WTC11 (cell line): Measurements from ENCODE around the gene DDX28. TPM values are rescaled to one million over a fixed set of nuclear protein-coding genes. Genes with fewer than 3 reads are reported as not detected.
A peak's percentile ranks its signal among the peaks of the same experiment; 100 is the strongest.
"Not testable (repeated sequence)": the region's sequence is repeated elsewhere in the genome, so short reads cannot be mapped to it uniquely, and the experiment has no call there.

Experiments used
- ATAC-seq: fragments of 200-7000 bp; cut with Tn5 transposase; 2 replicates; pipeline ENCODE4 v1.10.0; 2021; ENCODE audit warnings: mild to moderate bottlenecking, moderate library complexity
- CTCF ChIA-PET: fragments of 300-600 bp; sonication (Branson Sonifier 250); formaldehyde crosslinking; loops from one replicate; lab custom pipeline; 2021; ENCODE audit warnings: antibody characterized with exemption; lab: Charles Lee
- POLR2A ChIA-PET: fragments of 350-600 bp; sonication (Branson Sonifier 250); formaldehyde crosslinking; loops from one replicate; lab custom pipeline; 2021; ENCODE audit warnings: antibody characterized with exemption; lab: Charles Lee
- DNase-seq: peaks from one replicate; pipeline ENCODE4 v3.0.0; 2021; ENCODE audit warnings: low spot score
- H3K27ac Mint-ChIP-seq: 2 replicates; pipeline ENCODE4 v1.8.0; 2021; ENCODE audit warnings: mixed read lengths
- H3K27me3 Mint-ChIP-seq: 2 replicates; pipeline ENCODE4 v1.8.0; 2021; ENCODE audit warnings: low read depth, mild to moderate bottlenecking, moderate library complexity, mixed read lengths
- H3K36me3 Mint-ChIP-seq: 2 replicates; pipeline ENCODE4 v1.8.0; 2021; ENCODE audit warnings: mixed read lengths
- H3K4me1 Mint-ChIP-seq: 2 replicates; pipeline ENCODE4 v1.8.0; 2022; ENCODE audit warnings: mixed read lengths
- H3K4me3 Mint-ChIP-seq: 2 replicates; pipeline ENCODE4 v1.8.0; 2021; ENCODE audit warnings: mild to moderate bottlenecking, moderate library complexity, mixed read lengths
- H3K9me3 Mint-ChIP-seq: 2 replicates; pipeline ENCODE4 v1.8.0; 2021; ENCODE audit warnings: mixed read lengths
- ESRRA ChIP-seq: sonication (generic); formaldehyde crosslinking; IDR thresholded peaks from 2 replicates; pipeline ENCODE4 v1.8.1; 2022; ENCODE audit warnings: mild to moderate bottlenecking, missing genetic modification reagents, borderline replicate concordance
- FOXJ3 ChIP-seq: sonication (generic); formaldehyde crosslinking; IDR thresholded peaks from 2 replicates; pipeline ENCODE4 v1.9.0; 2021; ENCODE audit warnings: missing genetic modification reagents, mild to moderate bottlenecking, borderline replicate concordance
- KAT7 ChIP-seq: sonication (generic); formaldehyde crosslinking; IDR thresholded peaks from 2 replicates; pipeline ENCODE4 v1.8.1; 2023; ENCODE audit warnings: missing genetic modification reagents, mild to moderate bottlenecking, borderline replicate concordance
- NFE2L1 ChIP-seq: sonication (generic); formaldehyde crosslinking; IDR thresholded peaks from 2 replicates; pipeline ENCODE4 v1.8.1; 2023; ENCODE audit warnings: missing genetic modification reagents
- NFYB ChIP-seq: sonication (generic); formaldehyde crosslinking; conservative IDR thresholded peaks from 2 replicates; pipeline ENCODE4 v1.8.0; 2022; ENCODE audit warnings: low read depth, missing genetic modification reagents
- NR1H2 ChIP-seq: sonication (generic); formaldehyde crosslinking; IDR thresholded peaks from 2 replicates; pipeline ENCODE4 v1.9.0; 2021; ENCODE audit warnings: mild to moderate bottlenecking, moderate library complexity, missing genetic modification reagents
- NR3C1 ChIP-seq: sonication (generic); formaldehyde crosslinking; conservative IDR thresholded peaks from 2 replicates; pipeline ENCODE4 v1.8.1; 2023; ENCODE audit warnings: low read depth, mild to moderate bottlenecking, missing genetic modification reagents
- OVOL2 ChIP-seq: fragments of 250-450 bp; sonication (Bioruptor Pico); IDR thresholded peaks from 2 replicates; pipeline ENCODE4 v1.9.0; 2021; ENCODE audit warnings: mild to moderate bottlenecking, borderline replicate concordance
- TCF7 ChIP-seq: sonication (generic); formaldehyde crosslinking; IDR thresholded peaks from 2 replicates; pipeline ENCODE4 v1.8.0; 2022; ENCODE audit warnings: mild to moderate bottlenecking, low read depth, missing genetic modification reagents, moderate library complexity
- ZNF263 ChIP-seq: sonication (generic); formaldehyde crosslinking; IDR thresholded peaks from 2 replicates; pipeline ENCODE4 v1.8.1; 2022; ENCODE audit warnings: low read depth, mild to moderate bottlenecking, moderate library complexity, missing genetic modification reagents
- total RNA-seq: library from RNA; stranded (reverse); gene quantifications from 3 replicates; pipeline ENCODE4 v1.2.3, GENCODE V29; 2021
- TF ChIP-seq, protein P1 (sequence below): sonication (generic); formaldehyde crosslinking; IDR thresholded peaks from 2 replicates; pipeline ENCODE4 v1.8.0; 2023; ENCODE audit warnings: missing genetic modification reagents
- TF ChIP-seq, protein P2 (sequence below): sonication (generic); formaldehyde crosslinking; IDR thresholded peaks from 2 replicates; pipeline ENCODE4 v1.8.1; 2022; ENCODE audit warnings: mild to moderate bottlenecking, moderate library complexity, missing genetic modification reagents
- TF ChIP-seq, protein P3 (sequence below): sonication (generic); formaldehyde crosslinking; IDR thresholded peaks from 2 replicates; pipeline ENCODE4 v1.8.0; 2023; ENCODE audit warnings: mild to moderate bottlenecking, missing genetic modification reagents
- TF ChIP-seq, protein P4 (sequence below): sonication (generic); formaldehyde crosslinking; IDR thresholded peaks from 2 replicates; pipeline ENCODE4 v1.8.1; 2023; ENCODE audit warnings: mild to moderate bottlenecking, missing genetic modification reagents, borderline replicate concordance
- TF ChIP-seq, protein P5 (sequence below): fragments of 250-450 bp; sonication (Bioruptor Pico); IDR thresholded peaks from 2 replicates; pipeline ENCODE4 v1.9.0; 2021; ENCODE audit warnings: mild to moderate bottlenecking, borderline replicate concordance
- TF ChIP-seq, protein P6 (sequence below): sonication (generic); formaldehyde crosslinking; IDR thresholded peaks from 2 replicates; pipeline ENCODE4 v1.8.1; 2023; ENCODE audit warnings: mild to moderate bottlenecking, missing genetic modification reagents

Gene DDX28
- total RNA-seq, 1 experiment from 2014 or later: 15.2 TPM

DNA sequence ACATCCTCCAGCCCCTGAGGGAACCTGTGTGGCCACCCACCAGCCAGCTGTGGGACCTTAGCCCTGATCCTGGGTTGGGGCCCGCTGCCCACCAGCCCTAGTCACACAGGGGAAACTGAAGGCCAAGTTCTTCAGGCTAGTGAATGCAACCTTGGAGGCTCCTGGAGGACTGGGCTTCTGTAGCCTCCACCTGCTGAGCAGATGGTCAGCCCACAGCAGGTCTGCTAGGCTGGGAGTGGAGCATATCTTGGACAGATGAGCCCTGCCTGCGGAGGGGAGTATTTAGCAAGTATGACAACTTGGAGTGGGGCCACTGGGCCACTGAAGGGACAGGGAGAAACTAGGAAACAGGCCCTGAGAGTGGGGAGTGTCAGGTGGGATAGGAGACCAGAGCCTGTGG lies 46.8 kb downstream of the DDX28 start (continued):
- TF ChIP-seq NR3C1 (CRISPR knock-in tag) (no peak), KAT7 (CRISPR knock-in tag) (no peak), OVOL2 (CRISPR knock-in tag) (no peak)
- TF ChIP-seq, protein P1, sequence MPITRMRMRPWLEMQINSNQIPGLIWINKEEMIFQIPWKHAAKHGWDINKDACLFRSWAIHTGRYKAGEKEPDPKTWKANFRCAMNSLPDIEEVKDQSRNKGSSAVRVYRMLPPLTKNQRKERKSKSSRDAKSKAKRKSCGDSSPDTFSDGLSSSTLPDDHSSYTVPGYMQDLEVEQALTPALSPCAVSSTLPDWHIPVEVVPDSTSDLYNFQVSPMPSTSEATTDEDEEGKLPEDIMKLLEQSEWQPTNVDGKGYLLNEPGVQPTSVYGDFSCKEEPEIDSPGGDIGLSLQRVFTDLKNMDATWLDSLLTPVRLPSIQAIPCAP (CRISPR knock-in tag): no peak
- TF ChIP-seq, all 79 proteins: peak for 0

DNA sequence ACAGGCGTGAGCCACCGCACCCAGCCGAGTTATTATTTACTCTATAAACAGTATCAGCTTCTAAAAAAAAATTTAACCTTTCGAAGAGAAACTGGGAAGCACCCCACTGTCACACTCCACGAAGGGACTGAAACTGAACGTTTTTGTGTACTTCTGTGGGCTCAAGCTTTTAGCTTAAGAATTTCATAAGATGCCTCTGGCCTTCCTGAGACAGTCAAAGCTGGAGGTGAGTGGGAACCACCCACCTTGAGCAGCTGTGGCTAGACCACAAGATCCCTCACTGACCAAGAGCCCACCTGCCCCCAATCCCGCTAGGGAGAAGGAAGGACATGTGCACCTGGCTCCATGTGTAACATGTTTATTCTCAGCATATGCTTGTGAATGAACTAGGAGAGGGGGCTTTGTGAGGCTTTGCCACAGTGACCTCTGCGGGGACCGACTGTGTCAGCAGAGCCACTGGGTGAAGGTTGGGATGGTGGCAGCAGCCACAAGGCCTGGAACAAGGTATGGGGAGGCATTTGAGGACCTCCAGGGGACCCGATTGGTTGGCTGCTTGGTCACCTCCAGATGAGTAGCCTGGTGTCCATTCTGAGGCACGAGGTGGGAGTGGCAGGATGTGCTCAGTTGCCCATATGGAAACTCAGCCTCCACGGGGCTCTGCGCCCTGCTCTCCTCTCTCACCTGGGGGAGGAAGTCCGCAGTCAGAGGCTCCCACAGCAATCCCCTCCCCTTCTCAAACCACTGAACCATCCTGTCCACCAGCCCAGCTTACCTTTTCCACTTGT lies 47.5 kb downstream of the DDX28 start:
- H3K4me3 Mint-ChIP-seq: no peak overlapping the region
- H3K27ac Mint-ChIP-seq: peak overlapping the region; percentile 8; the same call in 1 of the 2 replicates
- no peak for DNase-seq
- no peak for ATAC-seq
- no peaks in the 10 kb centered on the region; the same call in 1 of the 2 replicates for H3K4me1 Mint-ChIP-seq
- POLR2A ChIA-PET: interaction anchor here (0.5 kb wide), 1 partner anchor 1376 kb away, joined by 8 read pairs; no protein-coding TSS in a partner anchor
- no peak for TF ChIP-seq FOXJ3 (CRISPR knock-in tag)
- TF ChIP-seq, protein P2, sequence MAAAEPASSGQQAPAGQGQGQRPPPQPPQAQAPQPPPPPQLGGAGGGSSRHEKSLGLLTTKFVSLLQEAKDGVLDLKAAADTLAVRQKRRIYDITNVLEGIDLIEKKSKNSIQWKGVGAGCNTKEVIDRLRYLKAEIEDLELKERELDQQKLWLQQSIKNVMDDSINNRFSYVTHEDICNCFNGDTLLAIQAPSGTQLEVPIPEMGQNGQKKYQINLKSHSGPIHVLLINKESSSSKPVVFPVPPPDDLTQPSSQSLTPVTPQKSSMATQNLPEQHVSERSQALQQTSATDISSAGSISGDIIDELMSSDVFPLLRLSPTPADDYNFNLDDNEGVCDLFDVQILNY (CRISPR knock-in tag): no peak
- TF ChIP-seq, protein P3, sequence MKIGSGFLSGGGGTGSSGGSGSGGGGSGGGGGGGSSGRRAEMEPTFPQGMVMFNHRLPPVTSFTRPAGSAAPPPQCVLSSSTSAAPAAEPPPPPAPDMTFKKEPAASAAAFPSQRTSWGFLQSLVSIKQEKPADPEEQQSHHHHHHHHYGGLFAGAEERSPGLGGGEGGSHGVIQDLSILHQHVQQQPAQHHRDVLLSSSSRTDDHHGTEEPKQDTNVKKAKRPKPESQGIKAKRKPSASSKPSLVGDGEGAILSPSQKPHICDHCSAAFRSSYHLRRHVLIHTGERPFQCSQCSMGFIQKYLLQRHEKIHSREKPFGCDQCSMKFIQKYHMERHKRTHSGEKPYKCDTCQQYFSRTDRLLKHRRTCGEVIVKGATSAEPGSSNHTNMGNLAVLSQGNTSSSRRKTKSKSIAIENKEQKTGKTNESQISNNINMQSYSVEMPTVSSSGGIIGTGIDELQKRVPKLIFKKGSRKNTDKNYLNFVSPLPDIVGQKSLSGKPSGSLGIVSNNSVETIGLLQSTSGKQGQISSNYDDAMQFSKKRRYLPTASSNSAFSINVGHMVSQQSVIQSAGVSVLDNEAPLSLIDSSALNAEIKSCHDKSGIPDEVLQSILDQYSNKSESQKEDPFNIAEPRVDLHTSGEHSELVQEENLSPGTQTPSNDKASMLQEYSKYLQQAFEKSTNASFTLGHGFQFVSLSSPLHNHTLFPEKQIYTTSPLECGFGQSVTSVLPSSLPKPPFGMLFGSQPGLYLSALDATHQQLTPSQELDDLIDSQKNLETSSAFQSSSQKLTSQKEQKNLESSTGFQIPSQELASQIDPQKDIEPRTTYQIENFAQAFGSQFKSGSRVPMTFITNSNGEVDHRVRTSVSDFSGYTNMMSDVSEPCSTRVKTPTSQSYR: no peak
- no peak for TF ChIP-seq ESRRA (CRISPR knock-in tag)
- TF ChIP-seq, protein P4, sequence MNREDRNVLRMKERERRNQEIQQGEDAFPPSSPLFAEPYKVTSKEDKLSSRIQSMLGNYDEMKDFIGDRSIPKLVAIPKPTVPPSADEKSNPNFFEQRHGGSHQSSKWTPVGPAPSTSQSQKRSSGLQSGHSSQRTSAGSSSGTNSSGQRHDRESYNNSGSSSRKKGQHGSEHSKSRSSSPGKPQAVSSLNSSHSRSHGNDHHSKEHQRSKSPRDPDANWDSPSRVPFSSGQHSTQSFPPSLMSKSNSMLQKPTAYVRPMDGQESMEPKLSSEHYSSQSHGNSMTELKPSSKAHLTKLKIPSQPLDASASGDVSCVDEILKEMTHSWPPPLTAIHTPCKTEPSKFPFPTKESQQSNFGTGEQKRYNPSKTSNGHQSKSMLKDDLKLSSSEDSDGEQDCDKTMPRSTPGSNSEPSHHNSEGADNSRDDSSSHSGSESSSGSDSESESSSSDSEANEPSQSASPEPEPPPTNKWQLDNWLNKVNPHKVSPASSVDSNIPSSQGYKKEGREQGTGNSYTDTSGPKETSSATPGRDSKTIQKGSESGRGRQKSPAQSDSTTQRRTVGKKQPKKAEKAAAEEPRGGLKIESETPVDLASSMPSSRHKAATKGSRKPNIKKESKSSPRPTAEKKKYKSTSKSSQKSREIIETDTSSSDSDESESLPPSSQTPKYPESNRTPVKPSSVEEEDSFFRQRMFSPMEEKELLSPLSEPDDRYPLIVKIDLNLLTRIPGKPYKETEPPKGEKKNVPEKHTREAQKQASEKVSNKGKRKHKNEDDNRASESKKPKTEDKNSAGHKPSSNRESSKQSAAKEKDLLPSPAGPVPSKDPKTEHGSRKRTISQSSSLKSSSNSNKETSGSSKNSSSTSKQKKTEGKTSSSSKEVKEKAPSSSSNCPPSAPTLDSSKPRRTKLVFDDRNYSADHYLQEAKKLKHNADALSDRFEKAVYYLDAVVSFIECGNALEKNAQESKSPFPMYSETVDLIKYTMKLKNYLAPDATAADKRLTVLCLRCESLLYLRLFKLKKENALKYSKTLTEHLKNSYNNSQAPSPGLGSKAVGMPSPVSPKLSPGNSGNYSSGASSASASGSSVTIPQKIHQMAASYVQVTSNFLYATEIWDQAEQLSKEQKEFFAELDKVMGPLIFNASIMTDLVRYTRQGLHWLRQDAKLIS (CRISPR knock-in tag): no peak
- TF ChIP-seq ZNF263 (CRISPR knock-in tag): no peak
- TF ChIP-seq, protein P5, sequence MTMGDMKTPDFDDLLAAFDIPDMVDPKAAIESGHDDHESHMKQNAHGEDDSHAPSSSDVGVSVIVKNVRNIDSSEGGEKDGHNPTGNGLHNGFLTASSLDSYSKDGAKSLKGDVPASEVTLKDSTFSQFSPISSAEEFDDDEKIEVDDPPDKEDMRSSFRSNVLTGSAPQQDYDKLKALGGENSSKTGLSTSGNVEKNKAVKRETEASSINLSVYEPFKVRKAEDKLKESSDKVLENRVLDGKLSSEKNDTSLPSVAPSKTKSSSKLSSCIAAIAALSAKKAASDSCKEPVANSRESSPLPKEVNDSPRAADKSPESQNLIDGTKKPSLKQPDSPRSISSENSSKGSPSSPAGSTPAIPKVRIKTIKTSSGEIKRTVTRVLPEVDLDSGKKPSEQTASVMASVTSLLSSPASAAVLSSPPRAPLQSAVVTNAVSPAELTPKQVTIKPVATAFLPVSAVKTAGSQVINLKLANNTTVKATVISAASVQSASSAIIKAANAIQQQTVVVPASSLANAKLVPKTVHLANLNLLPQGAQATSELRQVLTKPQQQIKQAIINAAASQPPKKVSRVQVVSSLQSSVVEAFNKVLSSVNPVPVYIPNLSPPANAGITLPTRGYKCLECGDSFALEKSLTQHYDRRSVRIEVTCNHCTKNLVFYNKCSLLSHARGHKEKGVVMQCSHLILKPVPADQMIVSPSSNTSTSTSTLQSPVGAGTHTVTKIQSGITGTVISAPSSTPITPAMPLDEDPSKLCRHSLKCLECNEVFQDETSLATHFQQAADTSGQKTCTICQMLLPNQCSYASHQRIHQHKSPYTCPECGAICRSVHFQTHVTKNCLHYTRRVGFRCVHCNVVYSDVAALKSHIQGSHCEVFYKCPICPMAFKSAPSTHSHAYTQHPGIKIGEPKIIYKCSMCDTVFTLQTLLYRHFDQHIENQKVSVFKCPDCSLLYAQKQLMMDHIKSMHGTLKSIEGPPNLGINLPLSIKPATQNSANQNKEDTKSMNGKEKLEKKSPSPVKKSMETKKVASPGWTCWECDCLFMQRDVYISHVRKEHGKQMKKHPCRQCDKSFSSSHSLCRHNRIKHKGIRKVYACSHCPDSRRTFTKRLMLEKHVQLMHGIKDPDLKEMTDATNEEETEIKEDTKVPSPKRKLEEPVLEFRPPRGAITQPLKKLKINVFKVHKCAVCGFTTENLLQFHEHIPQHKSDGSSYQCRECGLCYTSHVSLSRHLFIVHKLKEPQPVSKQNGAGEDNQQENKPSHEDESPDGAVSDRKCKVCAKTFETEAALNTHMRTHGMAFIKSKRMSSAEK: no peak
- TF ChIP-seq NFYB (CRISPR knock-in tag): no peak
- no peak for TF ChIP-seq NR1H2 (CRISPR knock-in tag)
- TF ChIP-seq NFE2L1: no peak
- TF ChIP-seq, protein P6, sequence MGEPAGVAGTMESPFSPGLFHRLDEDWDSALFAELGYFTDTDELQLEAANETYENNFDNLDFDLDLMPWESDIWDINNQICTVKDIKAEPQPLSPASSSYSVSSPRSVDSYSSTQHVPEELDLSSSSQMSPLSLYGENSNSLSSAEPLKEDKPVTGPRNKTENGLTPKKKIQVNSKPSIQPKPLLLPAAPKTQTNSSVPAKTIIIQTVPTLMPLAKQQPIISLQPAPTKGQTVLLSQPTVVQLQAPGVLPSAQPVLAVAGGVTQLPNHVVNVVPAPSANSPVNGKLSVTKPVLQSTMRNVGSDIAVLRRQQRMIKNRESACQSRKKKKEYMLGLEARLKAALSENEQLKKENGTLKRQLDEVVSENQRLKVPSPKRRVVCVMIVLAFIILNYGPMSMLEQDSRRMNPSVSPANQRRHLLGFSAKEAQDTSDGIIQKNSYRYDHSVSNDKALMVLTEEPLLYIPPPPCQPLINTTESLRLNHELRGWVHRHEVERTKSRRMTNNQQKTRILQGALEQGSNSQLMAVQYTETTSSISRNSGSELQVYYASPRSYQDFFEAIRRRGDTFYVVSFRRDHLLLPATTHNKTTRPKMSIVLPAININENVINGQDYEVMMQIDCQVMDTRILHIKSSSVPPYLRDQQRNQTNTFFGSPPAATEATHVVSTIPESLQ: no peak
- TF ChIP-seq TCF7 (CRISPR knock-in tag): no peak
- CTCF ChIA-PET: interaction anchor here (1.1 to 1.2 kb wide), 3 partner anchors 17 to 65 kb away, joined by 3 to 5 read pairs (median 4); no protein-coding TSS in a partner anchor
- no peaks in the 10 kb centered on the region for H3K36me3 Mint-ChIP-seq
- H3K9me3 Mint-ChIP-seq: no peaks in the 10 kb centered on the region
- peaks cover 6% of the 10 kb centered on the region; the same call in 1 of the 2 replicates for H3K27me3 Mint-ChIP-seq

DNA sequence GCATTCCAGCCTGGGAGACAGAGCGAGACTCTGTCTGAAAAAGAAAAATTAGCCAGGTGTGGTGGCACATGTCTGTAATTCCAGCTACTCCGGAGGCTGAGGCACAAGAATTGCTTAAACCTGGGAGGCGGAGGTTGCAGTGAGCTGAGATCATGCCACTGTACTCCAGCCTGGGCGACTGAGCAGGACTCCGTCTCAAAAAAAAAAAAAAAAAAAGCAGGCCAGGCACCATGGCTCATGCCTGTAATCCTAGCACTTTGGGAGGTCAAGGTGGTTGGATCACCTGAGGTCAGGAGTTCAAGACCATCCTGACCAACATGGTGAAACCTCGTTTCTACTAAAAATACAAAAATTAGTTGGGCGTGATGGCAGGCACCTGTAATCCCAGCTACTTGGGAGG lies 50.7 kb downstream of the DDX28 start:
- Mint-ChIP-seq H3K27me3 (peaks cover 10% of the 10 kb centered on the region; the same call in 1 of the 2 replicates), H3K4me1 (peaks cover 11% of the 10 kb centered on the region)
- H3K36me3 Mint-ChIP-seq, CTCF ChIA-PET, ATAC-seq, H3K9me3 Mint-ChIP-seq, H3K27ac Mint-ChIP-seq, H3K4me3 Mint-ChIP-seq, DNase-seq: not testable (repeated sequence)
- POLR2A ChIA-PET: interaction anchor here (0.7 kb wide), 2 partner anchors 24 to 437 kb away, joined by 3 read pairs; no protein-coding TSS in a partner anchor
